Middle frontal gyrus (tissue), 1 donor: ENCODE results near the gene HIKESHI.

Experiments
- DNase-seq: peaks from one replicate; pipeline ENCODE4 v3.0.0-alpha.2; 2015; ENCODE audit warnings: low spot score; ENCODE audit errors: extremely low spot score

HIKESHI gene

GRCh38 chr11:86374069-86374468, 72.0 kb downstream of the HIKESHI start:
- DNase-seq, result no peak

GRCh38 chr11:86374586-86374985, 72.5 kb downstream of the HIKESHI start, which contains the start of gene CCDC81:
TSS of gene CCDC81 (plus strand) at chr11:86374887. CDS start at chr11:86375164, 277 bp downstream.
- DNase-seq, result no peak

GRCh38 chr11:86377972-86378371, 75.9 kb downstream of the HIKESHI start:
- no peak for DNase-seq

GRCh38 chr11:86380295-86381059, 78.4 kb downstream of the HIKESHI start:
- no peak for DNase-seq

- DNase-seq, result no peak
Measured at GRCh38 chr11:86383041-86383955, 81.3 kb downstream of the HIKESHI start.

GRCh38 chr11:86386283-86386682, 84.2 kb downstream of the HIKESHI start:
- DNase-seq, result no peak

- DNase-seq, result no peak
Measured at GRCh38 chr11:86386746-86387145, 84.7 kb downstream of the HIKESHI start.

- DNase-seq, result no peak
Measured at GRCh38 chr11:86388198-86388597, 86.2 kb downstream of the HIKESHI start.

- DNase-seq, result no peak
Measured at GRCh38 chr11:86390487-86390886, 88.4 kb downstream of the HIKESHI start.

GRCh38 chr11:86395061-86395551, 93.1 kb downstream of the HIKESHI start:
- no peak for DNase-seq
